ENCODE results near the gene DST.

Gene DST

DNA sequence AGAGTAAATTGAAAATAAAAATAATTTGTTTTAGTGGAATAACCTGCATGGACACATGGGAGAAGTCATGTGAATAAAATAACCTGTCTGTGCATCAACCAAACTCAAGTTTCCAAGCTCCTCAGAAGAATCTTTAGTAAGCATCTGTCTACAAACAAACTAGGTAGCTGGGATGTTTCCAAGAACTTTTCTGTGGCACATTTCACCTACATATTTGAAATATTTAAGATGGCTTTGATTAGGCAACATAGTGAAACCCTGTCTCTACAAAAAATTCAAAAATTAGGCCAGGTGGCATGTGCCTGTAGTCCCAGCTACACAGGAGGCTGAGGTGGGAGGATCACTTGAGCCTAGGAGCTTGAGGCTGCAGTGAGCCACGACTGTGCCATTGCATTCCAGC, 168.2 kb downstream of the DST start:
- TF ChIP-seq, protein P1, sequence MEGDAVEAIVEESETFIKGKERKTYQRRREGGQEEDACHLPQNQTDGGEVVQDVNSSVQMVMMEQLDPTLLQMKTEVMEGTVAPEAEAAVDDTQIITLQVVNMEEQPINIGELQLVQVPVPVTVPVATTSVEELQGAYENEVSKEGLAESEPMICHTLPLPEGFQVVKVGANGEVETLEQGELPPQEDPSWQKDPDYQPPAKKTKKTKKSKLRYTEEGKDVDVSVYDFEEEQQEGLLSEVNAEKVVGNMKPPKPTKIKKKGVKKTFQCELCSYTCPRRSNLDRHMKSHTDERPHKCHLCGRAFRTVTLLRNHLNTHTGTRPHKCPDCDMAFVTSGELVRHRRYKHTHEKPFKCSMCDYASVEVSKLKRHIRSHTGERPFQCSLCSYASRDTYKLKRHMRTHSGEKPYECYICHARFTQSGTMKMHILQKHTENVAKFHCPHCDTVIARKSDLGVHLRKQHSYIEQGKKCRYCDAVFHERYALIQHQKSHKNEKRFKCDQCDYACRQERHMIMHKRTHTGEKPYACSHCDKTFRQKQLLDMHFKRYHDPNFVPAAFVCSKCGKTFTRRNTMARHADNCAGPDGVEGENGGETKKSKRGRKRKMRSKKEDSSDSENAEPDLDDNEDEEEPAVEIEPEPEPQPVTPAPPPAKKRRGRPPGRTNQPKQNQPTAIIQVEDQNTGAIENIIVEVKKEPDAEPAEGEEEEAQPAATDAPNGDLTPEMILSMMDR (IDR thresholded peaks at IDR 0.05; ENCODE audit: low read depth, low read length): no peak
- no peak for DNase-seq

DNA sequence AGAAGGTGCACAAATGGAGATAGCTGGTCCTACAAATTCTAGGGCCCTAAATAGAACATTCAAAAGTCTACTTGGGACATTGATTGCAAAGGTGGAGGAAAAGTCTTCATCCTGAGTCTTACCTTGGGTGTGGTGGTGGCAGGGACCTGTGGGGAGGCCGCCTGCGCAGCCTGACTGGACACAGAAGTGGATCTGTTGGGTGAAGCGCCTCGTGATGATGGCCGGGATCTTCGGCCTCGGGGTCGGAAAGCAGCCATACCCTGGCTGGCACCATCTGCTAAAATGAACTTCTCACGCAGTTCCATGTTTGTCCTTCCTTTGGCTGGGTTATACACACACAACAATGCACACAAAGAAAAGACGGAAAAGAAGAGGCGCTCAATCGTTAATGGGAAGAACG, 179.2 kb downstream of the DST start:
- H3K4me3 ChIP-seq (ENCODE audit: low read depth, low read length): no peak overlapping the region
- no peak for DNase-seq
- H3K36me3 ChIP-seq: peaks cover 17% of the 10 kb centered on the region
- H3K4me1 ChIP-seq: no peaks in the 10 kb centered on the region
- TF ChIP-seq, protein P1 (IDR thresholded peaks at IDR 0.05; ENCODE audit: low read depth, low read length): no peak
- H3K9me3 ChIP-seq: no peaks in the 10 kb centered on the region
- H3K27me3 ChIP-seq: no peaks in the 10 kb centered on the region

More for the DNA sequence above, 168.2 kb downstream of the DST start:
- Histone ChIP-seq H3K4me3 (ENCODE audit: low read depth, low read length) (no peak overlapping the region), H3K4me1 (peaks cover 9% of the 10 kb centered on the region), H3K9me3 (peaks cover 2% of the 10 kb centered on the region), H3K36me3 (peaks cover 30% of the 10 kb centered on the region), H3K27me3 (no peaks in the 10 kb centered on the region)

DNA sequence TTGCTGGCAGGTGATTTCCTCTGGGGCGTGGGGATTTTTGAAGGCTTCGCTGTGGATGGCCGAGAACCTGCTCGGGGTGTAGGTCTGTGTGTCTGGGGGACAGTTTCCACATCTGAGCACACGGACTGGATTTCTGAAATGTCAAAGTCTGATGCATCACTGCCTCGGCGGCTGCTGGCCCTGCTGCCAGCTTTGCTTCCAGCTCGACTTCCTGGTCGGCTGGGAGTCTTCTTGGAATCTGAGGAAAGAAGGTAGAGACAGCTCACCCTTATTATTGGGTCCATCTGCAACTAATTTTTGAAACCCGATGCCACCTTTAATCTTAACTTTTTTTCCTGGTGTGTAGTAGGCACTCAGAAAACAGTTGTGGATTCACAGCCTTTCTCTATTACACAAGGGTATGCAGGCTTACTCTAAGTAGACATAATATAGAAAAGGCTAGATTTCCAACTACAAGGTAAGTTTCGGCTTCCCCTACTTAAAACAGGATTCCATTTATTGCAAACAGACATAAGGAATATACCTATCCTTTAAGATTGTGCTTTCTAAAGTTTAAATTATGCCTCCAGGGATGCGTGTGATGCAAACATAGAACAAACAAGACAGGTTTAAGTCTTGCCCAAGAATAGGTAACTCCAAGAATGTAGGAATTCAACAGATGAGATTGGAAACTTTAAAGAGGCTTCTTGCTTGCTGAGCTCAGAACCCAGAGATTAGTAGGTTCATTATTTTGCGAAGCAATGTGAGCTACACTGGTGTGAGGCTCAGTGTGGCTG, 183.5 kb downstream of the DST start:
- TF ChIP-seq, protein P1 (IDR thresholded peaks at IDR 0.05; ENCODE audit: low read depth, low read length): no peak

DNA sequence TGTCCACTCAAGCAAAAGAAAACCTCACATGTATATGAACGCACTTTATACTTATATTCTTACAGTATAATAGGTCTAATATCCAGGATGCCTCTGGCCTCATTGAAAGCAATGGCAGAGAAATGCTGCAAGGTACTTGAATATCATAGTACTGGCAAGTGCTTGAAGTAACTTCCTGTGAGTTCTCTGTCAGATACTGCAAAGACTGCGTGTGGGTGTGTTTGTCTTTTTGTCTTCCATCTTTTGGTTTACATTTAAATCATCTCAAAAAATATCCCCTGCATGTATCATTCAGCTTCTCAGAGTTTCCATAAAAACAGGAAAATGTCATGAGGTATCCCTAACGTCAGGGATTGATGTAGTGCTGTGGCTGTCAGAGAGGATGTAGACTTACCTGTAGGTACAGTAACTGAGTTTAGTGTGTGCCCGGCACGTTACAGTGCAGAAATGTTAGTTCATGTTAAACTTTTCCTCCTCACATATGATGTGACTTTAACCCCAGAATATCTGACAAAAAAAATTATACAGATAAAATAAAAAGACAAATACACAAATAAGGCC, 184.3 kb downstream of the DST start:
- peaks cover 22% of the 10 kb centered on the region for H3K36me3 ChIP-seq

More for the DNA sequence above, 183.5 kb downstream of the DST start:
- H3K4me3 ChIP-seq (ENCODE audit: low read depth, low read length): no peak overlapping the region
- no peaks in the 10 kb centered on the region for H3K4me1 ChIP-seq
- peaks cover 24% of the 10 kb centered on the region for H3K36me3 ChIP-seq
- no peaks in the 10 kb centered on the region for H3K9me3 ChIP-seq
- DNase-seq: no peak
- H3K27me3 ChIP-seq: no peaks in the 10 kb centered on the region

DNA sequence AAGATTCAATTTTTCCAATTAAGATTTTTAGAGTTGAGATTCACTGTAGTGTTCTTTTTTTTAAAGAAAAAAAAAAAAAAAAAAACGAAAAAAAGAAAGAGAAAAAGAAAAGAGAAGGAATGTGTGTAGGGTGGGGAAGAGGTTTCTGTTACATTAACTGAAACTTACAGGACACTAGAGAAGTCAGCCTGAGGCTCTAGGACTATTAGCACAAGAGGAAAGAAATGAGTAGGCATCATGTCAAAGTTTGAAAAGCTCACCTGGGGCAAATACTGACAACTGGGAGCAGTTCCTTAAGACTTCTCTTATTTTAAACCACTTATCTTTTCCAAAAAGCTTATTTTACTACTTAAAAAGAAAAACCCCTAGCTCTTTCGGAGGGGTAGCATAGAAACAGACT, 185.9 kb downstream of the DST start:
- TF ChIP-seq, protein P1 (IDR thresholded peaks at IDR 0.05; ENCODE audit: low read depth, low read length): no peak

More for the DNA sequence above, 184.3 kb downstream of the DST start:
- no peaks in the 10 kb centered on the region for H3K9me3 ChIP-seq
- H3K4me1 ChIP-seq: no peaks in the 10 kb centered on the region
- no peaks in the 10 kb centered on the region for H3K27me3 ChIP-seq
- no peak overlapping the region for H3K4me3 ChIP-seq (ENCODE audit: low read depth, low read length)
- no peak for DNase-seq
- TF ChIP-seq, protein P1 (IDR thresholded peaks at IDR 0.05; ENCODE audit: low read depth, low read length): no peak

More for the DNA sequence above, 185.9 kb downstream of the DST start:
- Histone ChIP-seq H3K4me3 (ENCODE audit: low read depth, low read length) (no peak overlapping the region), H3K4me1 (peaks cover 4% of the 10 kb centered on the region; the same call in 1 of the 2 replicates), H3K9me3 (no peaks in the 10 kb centered on the region), H3K27me3 (no peaks in the 10 kb centered on the region), H3K36me3 (peaks cover 17% of the 10 kb centered on the region)
- DNase-seq: no peak
